Measurements from ENCODE around the gene FIBIN.

- TF ChIP-seq CTCF (IDR thresholded peaks at IDR 0.05) (no peak), POLR2A (IDR thresholded peaks at IDR 0.05) (no peak)
These were observed 42.0 kb upstream of the FIBIN start for GRCh38 chr11:26951809-26952515.

Data from Peyer's patch (tissue), 4 donors.